ENCODE results near the gene VPS37C. TPM values are rescaled to one million over a fixed set of nuclear protein-coding genes. Genes with fewer than 3 reads are reported as not detected.
A peak's percentile ranks its signal among the peaks of the same experiment; 100 is the strongest.

VPS37C gene
- total and polyA plus RNA-seq, 9 of the 15 experiments (the other 6 are each of a cell fraction or from before 2014, with no cell fraction given), result 0.62 to 29.8 (median 11.5) TPM

DNA sequence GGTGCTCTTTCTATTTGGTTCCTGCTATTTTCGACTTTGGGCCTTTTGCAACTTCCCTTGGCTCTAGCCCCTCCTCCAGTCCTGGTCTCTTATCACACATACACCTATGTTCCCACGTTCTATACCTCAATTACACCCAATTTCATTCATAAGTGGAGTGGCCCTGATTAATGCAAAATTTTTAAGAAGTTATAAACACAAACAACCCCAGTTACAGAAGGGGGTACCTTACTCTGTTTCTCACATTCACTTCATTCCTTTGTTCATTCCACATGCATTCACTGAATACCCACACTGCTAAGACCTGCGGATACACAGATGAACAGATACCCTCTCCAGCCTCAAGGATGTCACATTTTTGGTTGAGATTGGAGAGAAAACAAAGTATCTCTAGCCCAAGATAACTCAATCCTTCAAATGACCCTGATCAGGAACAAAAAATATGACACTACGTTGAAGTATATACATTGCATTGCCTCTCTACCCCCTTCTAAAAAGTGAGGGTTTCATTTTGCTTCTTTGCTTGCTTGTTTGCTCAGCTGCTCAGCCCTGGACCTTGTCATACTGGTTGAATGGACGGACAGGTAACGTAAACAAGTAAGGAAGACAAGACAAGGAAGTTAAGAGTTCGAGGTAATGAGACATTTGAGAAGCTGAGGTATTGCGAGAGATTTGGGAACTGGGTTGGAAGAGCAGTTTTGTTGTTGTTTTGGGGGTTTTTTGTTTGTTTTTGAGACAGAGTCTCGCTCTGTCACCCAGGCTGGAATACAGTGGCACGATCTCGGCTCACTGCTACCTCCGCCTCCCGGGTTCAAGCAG lies 3.6 kb upstream of the VPS37C start (continued):
- TF ChIP-seq ZNF507 (tag; conservative IDR thresholded peaks at IDR 0.05), result no peak
- peak; percentile 3; the same call in 1 of the 2 replicates for TF ChIP-seq LEF1 (IDR thresholded peaks at IDR 0.05)
- TF ChIP-seq CREM (IDR thresholded peaks at IDR 0.05; ENCODE audit: low read depth), result no peak
- TF ChIP-seq, protein P1, sequence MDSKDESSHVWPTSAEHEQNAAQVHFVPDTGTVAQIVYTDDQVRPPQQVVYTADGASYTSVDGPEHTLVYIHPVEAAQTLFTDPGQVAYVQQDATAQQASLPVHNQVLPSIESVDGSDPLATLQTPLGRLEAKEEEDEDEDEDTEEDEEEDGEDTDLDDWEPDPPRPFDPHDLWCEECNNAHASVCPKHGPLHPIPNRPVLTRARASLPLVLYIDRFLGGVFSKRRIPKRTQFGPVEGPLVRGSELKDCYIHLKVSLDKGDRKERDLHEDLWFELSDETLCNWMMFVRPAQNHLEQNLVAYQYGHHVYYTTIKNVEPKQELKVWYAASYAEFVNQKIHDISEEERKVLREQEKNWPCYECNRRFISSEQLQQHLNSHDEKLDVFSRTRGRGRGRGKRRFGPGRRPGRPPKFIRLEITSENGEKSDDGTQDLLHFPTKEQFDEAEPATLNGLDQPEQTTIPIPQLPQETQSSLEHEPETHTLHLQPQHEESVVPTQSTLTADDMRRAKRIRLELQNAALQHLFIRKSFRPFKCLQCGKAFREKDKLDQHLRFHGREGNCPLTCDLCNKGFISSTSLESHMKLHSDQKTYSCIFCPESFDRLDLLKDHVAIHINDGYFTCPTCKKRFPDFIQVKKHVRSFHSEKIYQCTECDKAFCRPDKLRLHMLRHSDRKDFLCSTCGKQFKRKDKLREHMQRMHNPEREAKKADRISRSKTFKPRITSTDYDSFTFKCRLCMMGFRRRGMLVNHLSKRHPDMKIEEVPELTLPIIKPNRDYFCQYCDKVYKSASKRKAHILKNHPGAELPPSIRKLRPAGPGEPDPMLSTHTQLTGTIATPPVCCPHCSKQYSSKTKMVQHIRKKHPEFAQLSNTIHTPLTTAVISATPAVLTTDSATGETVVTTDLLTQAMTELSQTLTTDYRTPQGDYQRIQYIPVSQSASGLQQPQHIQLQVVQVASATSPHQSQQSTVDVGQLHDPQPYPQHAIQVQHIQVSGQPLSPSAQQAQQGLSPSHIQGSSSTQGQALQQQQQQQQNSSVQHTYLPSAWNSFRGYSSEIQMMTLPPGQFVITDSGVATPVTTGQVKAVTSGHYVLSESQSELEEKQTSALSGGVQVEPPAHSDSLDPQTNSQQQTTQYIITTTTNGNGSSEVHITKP (IDR thresholded peaks at IDR 0.05; ENCODE audit: partially characterized antibody), result peak; percentile 35
- no peak for TF ChIP-seq ETS2 (tag; IDR thresholded peaks at IDR 0.05; ENCODE audit: borderline replicate concordance, poor library complexity, severe bottlenecking)
- no peak for TF ChIP-seq ZSCAN29 (IDR thresholded peaks at IDR 0.05)
- peak; percentile 63 to 67 for TF ChIP-seq FOXK2 (conservative IDR thresholded peaks at IDR 0.05 in 1 of 2, IDR thresholded peaks at IDR 0.05 in 1 of 2; ENCODE audit: low read depth in 2 of 2)
- no peak for TF ChIP-seq ZNF282 (CRISPR knock-in tag; IDR thresholded peaks at IDR 0.05)
- TF ChIP-seq ZNF695 (CRISPR knock-in tag; IDR thresholded peaks at IDR 0.05), result no peak
- TF ChIP-seq SETDB1 (IDR thresholded peaks at IDR 0.05; ENCODE audit: low read length), result no peak
- TF ChIP-seq BRCA1 (IDR thresholded peaks at IDR 0.05), result no peak
- TF ChIP-seq BRCA1 (CRISPR knock-in tag; IDR thresholded peaks at IDR 0.05), result no peak
- TF ChIP-seq TCF7L2 (IDR thresholded peaks at IDR 0.05; ENCODE audit: low read depth, low read length), result no peak
- TF ChIP-seq HLTF (IDR thresholded peaks at IDR 0.05), result no peak
- TF ChIP-seq SNRNP70 (optimal IDR thresholded peaks at IDR 0.05; ENCODE audit: low read depth, low read length), result no peak
- TF ChIP-seq, protein P2, sequence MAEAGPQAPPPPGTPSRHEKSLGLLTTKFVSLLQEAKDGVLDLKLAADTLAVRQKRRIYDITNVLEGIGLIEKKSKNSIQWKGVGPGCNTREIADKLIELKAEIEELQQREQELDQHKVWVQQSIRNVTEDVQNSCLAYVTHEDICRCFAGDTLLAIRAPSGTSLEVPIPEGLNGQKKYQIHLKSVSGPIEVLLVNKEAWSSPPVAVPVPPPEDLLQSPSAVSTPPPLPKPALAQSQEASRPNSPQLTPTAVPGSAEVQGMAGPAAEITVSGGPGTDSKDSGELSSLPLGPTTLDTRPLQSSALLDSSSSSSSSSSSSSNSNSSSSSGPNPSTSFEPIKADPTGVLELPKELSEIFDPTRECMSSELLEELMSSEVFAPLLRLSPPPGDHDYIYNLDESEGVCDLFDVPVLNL (CRISPR knock-in tag; IDR thresholded peaks at IDR 0.05; ENCODE audit: low read depth), result no peak
- TF ChIP-seq ZNF224 (CRISPR knock-in tag; IDR thresholded peaks at IDR 0.05), result no peak
- TF ChIP-seq ATF1 (CRISPR knock-in tag; IDR thresholded peaks at IDR 0.05), result no peak
- TF ChIP-seq ATF1 (tag; IDR thresholded peaks at IDR 0.05), result no peak
- TF ChIP-seq FOXA3 (CRISPR knock-in tag; conservative IDR thresholded peaks at IDR 0.05 in 1 of 2, IDR thresholded peaks at IDR 0.05 in 1 of 2), result peak; percentile 66 to 95
- TF ChIP-seq RB1 (IDR thresholded peaks at IDR 0.05; ENCODE audit: low read depth), result no peak
- TF ChIP-seq ZNF696 (CRISPR knock-in tag; conservative IDR thresholded peaks at IDR 0.05), result no peak
- TF ChIP-seq CBX8 (IDR thresholded peaks at IDR 0.05; ENCODE audit: borderline replicate concordance, extremely low read depth, low read depth, low read length, poor library complexity, severe bottlenecking), result no peak
- TF ChIP-seq, protein P3, sequence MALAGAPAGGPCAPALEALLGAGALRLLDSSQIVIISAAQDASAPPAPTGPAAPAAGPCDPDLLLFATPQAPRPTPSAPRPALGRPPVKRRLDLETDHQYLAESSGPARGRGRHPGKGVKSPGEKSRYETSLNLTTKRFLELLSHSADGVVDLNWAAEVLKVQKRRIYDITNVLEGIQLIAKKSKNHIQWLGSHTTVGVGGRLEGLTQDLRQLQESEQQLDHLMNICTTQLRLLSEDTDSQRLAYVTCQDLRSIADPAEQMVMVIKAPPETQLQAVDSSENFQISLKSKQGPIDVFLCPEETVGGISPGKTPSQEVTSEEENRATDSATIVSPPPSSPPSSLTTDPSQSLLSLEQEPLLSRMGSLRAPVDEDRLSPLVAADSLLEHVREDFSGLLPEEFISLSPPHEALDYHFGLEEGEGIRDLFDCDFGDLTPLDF (CRISPR knock-in tag; IDR thresholded peaks at IDR 0.05), result no peak
